Kidney epithelial cell (primary cell): ENCODE results near the gene SORCS3. TPM values are rescaled to one million over a fixed set of nuclear protein-coding genes. Genes with fewer than 3 reads are reported as not detected.

Experiments used
- DNase-seq: peaks from one replicate; pipeline ENCODE4 v3.0.0-alpha.2; 2010; ENCODE audit warnings: low read depth
- H3K27me3 ChIP-seq: 2 replicates; pipeline ENCODE4 v1.6.0; 2011; ENCODE audit warnings: low read length; ENCODE audit not compliant: control insufficient read depth, insufficient read depth
- H3K36me3 ChIP-seq: 2 replicates; pipeline ENCODE4 v1.5.1; 2011; ENCODE audit warnings: low read length; ENCODE audit not compliant: control insufficient read depth, insufficient read depth
- H3K4me3 ChIP-seq: 2 replicates; pipeline ENCODE4 v1.5.1; 2011; ENCODE audit warnings: low read depth, mild to moderate bottlenecking, control low read depth, low read length
- total RNA-seq: library from RNA; depleted of rRNA; stranded (reverse); fragments of >200 nt; gene quantifications from 2 replicates; pipeline ENCODE4 v1.2.3, GENCODE V29; 2015
- TF ChIP-seq, protein P1 (sequence below): IDR thresholded peaks from 2 replicates; pipeline ENCODE4 v1.5.1; 2011; ENCODE audit warnings: mild to moderate bottlenecking, moderate library complexity, low read length, control low read depth, inconsistent platforms; ENCODE audit not compliant: insufficient read depth, poor library complexity, severe bottlenecking

SORCS3 gene
- 0.96 and 1.2 TPM in 2 replicates for total RNA-seq

DNA sequence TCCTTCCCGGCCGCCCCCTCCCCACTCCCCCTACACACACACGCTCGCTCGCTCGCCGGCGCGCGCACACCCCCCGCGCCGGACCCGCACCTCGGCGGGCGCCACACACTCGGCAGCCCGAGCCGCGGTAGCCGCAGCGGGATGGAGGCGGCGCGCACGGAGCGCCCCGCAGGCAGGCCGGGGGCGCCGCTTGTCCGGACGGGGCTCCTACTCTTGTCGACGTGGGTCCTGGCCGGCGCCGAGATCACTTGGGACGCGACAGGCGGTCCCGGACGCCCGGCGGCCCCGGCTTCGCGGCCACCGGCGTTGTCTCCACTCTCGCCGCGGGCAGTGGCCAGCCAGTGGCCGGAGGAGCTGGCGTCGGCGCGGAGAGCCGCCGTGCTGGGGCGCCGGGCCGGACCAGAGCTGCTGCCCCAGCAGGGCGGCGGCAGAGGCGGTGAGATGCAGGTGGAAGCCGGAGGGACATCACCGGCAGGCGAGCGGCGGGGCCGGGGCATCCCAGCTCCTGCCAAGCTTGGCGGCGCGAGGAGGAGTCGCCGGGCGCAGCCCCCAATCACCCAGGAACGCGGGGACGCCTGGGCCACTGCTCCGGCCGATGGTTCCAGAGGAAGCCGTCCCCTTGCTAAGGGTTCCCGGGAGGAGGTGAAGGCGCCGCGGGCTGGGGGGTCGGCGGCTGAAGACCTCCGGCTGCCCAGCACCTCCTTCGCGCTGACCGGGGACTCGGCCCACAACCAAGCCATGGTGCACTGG is at the start of gene SORCS3:
Gene SORCS3 (plus strand): TSS at position 104 of the 750 bp plus-strand sequence.
- no peak for DNase-seq
- H3K4me3 ChIP-seq: peak within 1 kb of the TSS; percentile 48
- H3K36me3 ChIP-seq: no peaks in the 10 kb centered on the region
- TF ChIP-seq, protein P1, sequence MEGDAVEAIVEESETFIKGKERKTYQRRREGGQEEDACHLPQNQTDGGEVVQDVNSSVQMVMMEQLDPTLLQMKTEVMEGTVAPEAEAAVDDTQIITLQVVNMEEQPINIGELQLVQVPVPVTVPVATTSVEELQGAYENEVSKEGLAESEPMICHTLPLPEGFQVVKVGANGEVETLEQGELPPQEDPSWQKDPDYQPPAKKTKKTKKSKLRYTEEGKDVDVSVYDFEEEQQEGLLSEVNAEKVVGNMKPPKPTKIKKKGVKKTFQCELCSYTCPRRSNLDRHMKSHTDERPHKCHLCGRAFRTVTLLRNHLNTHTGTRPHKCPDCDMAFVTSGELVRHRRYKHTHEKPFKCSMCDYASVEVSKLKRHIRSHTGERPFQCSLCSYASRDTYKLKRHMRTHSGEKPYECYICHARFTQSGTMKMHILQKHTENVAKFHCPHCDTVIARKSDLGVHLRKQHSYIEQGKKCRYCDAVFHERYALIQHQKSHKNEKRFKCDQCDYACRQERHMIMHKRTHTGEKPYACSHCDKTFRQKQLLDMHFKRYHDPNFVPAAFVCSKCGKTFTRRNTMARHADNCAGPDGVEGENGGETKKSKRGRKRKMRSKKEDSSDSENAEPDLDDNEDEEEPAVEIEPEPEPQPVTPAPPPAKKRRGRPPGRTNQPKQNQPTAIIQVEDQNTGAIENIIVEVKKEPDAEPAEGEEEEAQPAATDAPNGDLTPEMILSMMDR: no peak
- H3K27me3 ChIP-seq: peaks cover 16% of the 10 kb centered on the region

DNA sequence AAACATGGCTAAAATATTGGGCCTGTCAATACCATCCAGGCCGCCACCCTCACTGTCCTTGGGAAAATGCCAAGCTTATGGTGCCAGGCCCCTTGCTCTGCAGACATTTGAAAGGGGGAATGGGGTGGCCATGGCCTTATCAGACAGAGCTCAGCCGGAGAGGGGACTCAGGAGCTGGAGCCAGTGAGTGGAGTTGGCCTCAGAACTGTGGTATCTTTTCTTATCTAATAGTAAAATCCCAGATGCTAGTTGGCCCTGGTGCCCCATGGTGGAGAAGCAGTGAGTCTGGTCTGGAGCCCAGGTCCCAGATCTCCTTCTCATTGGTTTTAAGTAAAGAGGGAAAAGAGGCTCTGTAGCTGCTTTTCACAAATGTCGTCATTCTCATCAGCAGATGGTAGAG is 49.6 kb upstream of the SORCS3 start:
- no peak overlapping the region for H3K4me3 ChIP-seq
- H3K36me3 ChIP-seq: no peaks in the 10 kb centered on the region
- no peaks in the 10 kb centered on the region for H3K27me3 ChIP-seq
- DNase-seq: no peak
- TF ChIP-seq, protein P1: no peak

DNA sequence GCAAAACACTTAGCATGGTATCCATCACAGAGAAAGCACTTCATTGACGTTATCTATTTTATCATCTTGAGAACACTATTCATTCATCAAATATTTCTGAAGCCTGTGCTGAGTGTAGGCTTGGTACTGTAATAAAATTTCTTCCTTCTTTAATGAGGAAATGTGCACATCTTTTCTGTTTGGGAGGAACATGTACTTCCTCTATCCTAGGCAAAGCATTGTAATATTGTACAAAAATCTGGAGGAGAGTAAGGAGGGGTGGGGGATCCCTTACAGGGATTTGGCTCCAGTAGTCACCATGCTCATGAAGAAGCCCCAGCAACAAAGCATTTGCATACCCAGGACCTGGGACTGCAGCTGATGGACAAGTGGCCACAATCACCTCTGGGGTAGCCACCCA is 39.9 kb upstream of the SORCS3 start:
- TF ChIP-seq, protein P1: no peak
- Histone ChIP-seq H3K27me3 (no peaks in the 10 kb centered on the region), H3K4me3 (no peak overlapping the region), H3K36me3 (no peaks in the 10 kb centered on the region)
- DNase-seq: no peak

DNA sequence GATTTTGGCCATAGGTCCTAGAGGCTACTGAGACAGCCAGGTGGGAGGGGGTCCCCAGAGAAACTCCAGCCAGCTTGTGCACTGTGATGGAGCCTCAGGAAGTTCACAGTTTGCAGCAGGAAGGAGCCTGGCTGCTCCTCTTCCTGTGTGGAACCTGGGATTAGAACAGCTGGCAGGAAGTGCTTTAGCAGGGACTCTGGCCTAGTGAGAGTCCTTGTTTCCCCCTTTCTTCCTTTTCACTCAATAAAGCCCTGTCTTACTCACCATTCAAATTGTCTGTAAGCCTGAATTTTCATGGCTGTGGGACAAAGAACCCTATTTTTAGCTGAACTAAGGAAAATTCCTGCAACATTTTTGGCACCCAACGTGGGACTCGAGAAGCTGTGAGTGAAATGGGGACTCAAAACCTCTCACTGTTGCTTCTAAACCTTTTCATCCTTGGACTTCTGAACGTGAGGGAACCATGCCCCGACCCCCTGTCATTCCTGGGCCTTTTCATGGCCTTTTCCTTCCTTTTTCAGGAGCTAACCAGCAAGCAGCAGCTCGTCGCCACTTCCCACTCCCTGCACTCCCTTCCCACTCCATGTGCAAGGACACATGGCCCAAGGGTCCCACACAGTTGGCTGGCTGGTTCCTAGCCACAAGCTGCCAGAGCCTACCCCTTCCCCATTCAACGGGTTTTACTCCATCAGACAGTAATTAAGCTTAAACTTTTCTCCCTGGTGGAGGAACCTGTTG is 32.8 kb upstream of the SORCS3 start:
- no peak for DNase-seq
- TF ChIP-seq, protein P1: no peak
- Histone ChIP-seq H3K27me3 (no peaks in the 10 kb centered on the region), H3K4me3 (no peak overlapping the region), H3K36me3 (no peaks in the 10 kb centered on the region)

DNA sequence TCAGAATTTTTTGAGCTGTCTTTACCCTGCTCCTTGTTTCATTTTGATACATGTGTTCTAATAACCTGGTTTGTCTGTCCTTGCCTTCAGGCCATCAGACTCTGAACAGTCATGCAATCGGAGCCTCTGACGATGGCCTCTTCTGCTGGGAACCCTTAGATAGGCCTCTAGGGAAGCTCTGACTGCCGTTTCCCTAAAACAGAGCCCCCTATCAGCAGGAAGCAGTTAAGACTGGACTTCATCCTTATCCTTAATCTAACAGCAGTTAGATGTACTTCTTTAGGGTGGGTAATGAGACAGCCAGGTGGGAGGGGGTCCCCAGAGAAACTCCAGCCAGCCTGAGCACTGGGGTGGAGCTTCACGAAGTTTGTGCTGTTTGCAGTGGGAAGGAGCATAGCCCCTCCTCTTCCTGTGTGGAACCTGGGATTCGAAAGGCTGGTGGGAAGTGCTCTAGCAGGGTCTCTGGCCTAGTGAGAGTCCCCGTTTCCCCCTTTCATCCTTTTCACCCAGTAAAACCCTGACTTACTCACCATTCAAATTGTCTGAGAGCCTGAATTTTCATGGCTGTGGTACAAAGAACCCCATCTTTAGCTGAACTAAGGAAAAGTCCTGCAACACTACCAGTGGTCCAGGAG is 28.4 kb upstream of the SORCS3 start:
- H3K36me3 ChIP-seq: no peaks in the 10 kb centered on the region
- no peaks in the 10 kb centered on the region for H3K27me3 ChIP-seq
- TF ChIP-seq, protein P1: no peak
- no peak for DNase-seq
- no peak overlapping the region for H3K4me3 ChIP-seq
